Mesendoderm (in vitro differentiated cells): ENCODE results near the gene GATA2.

Experiments used
- DNase-seq: peaks from one replicate; pipeline ENCODE4 v3.0.0; 2013
- H2AK5ac ChIP-seq: 2 replicates; pipeline ENCODE4 v1.6.1; 2013; ENCODE audit warnings: low read length, inconsistent platforms
- H2BK120ac ChIP-seq: 2 replicates; pipeline ENCODE4 v1.6.1; 2013; ENCODE audit warnings: low read depth, mild to moderate bottlenecking, low read length, moderate library complexity, mixed read lengths
- H2BK15ac ChIP-seq: replicated peaks from 2 replicates; pipeline ENCODE4 v1.6.1; 2013; ENCODE audit warnings: low read depth, mild to moderate bottlenecking, moderate library complexity
- H2BK5ac ChIP-seq: 2 replicates; pipeline ENCODE4 v1.6.1; 2013; ENCODE audit warnings: low read length, inconsistent platforms
- H3K18ac ChIP-seq: 2 replicates; pipeline ENCODE4 v1.6.1; 2013; ENCODE audit warnings: mild to moderate bottlenecking, low read length, mixed read lengths
- H3K23ac ChIP-seq: one replicate; pipeline ENCODE4 v1.6.1; 2013; ENCODE audit warnings: low read length
- H3K27ac ChIP-seq: 2 replicates; pipeline ENCODE4 v1.5.1; 2013; ENCODE audit warnings: low read depth, mild to moderate bottlenecking, inconsistent platforms, low read length, moderate library complexity
- H3K27me3 ChIP-seq: 2 replicates; pipeline ENCODE4 v1.6.1; 2013; ENCODE audit warnings: low read length, control low read depth, mild to moderate bottlenecking, inconsistent platforms; ENCODE audit not compliant: insufficient read depth, poor library complexity
- H3K36me3 ChIP-seq: 2 replicates; pipeline ENCODE4 v1.6.1; 2013; ENCODE audit warnings: low read length, inconsistent platforms; ENCODE audit not compliant: control insufficient read depth, insufficient read depth
- H3K4ac ChIP-seq: one replicate; pipeline ENCODE4 v1.6.1; 2013; ENCODE audit warnings: low read depth, mild to moderate bottlenecking, low read length, moderate library complexity
- H3K4me1 ChIP-seq: 2 replicates; pipeline ENCODE4 v1.6.1; 2013; ENCODE audit warnings: low read depth, low read length, inconsistent platforms; ENCODE audit not compliant: control insufficient read depth
- H3K4me2 ChIP-seq: 2 replicates; pipeline ENCODE4 v1.6.1; 2013; ENCODE audit warnings: low read length
- H3K4me3 ChIP-seq: 2 replicates; pipeline ENCODE4 v1.5.1; 2013; ENCODE audit warnings: mild to moderate bottlenecking, low read length
- H3K56ac ChIP-seq: one replicate; pipeline ENCODE4 v1.6.1; 2013; ENCODE audit warnings: low read length
- H3K79me1 ChIP-seq: 2 replicates; pipeline ENCODE4 v1.6.1; 2013; ENCODE audit warnings: low read length, inconsistent platforms
- H3K79me2 ChIP-seq: 2 replicates; pipeline ENCODE4 v1.6.1; 2013; ENCODE audit warnings: mild to moderate bottlenecking, low read length; ENCODE audit not compliant: control insufficient read depth, insufficient read depth
- H3K9ac ChIP-seq: 2 replicates; pipeline ENCODE4 v1.6.1; 2013; ENCODE audit warnings: low read length, inconsistent platforms
- H4K5ac ChIP-seq: one replicate; pipeline ENCODE4 v1.6.1; 2013; ENCODE audit warnings: low read length
- H4K8ac ChIP-seq: one replicate; pipeline ENCODE4 v1.6.1; 2013; ENCODE audit warnings: low read depth, mild to moderate bottlenecking, control low read depth, low read length, moderate library complexity
- WGBS: extraction: QIAGEN DNeasy Blood & Tissue Kit; methylation state at CpG from one replicate; pipeline ENCODE4 v1.1.7; 2013; ENCODE audit warnings: low lambda C conversion rate, missing lambda C conversion rate; ENCODE audit not compliant: insufficient coverage; ENCODE audit errors: extremely low coverage; 5-methylcytosine and 5-hydroxymethylcytosine counted together

The GATA2 gene

GRCh38 chr3:128515967-128516366 lies 23.0 kb upstream of the GATA2 start:
- Histone ChIP-seq H3K4me2 (no peak overlapping the region), H3K4me1 (no peaks in the 10 kb centered on the region), H3K27me3 (no peaks in the 10 kb centered on the region), H3K23ac (no peak overlapping the region), H4K5ac (no peak overlapping the region), H3K56ac (no peak overlapping the region), H4K8ac (no peak overlapping the region), H3K9ac (no peak overlapping the region), H3K79me2 (no peaks in the 10 kb centered on the region), H3K18ac (no peak overlapping the region), H3K79me1 (no peaks in the 10 kb centered on the region), H2BK15ac (no peak overlapping the region), H3K4ac (no peak overlapping the region), H2BK120ac (no peak overlapping the region), H3K27ac (no peak overlapping the region), H2AK5ac (no peak overlapping the region), H3K36me3 (no peaks in the 10 kb centered on the region), H3K4me3 (no peak overlapping the region), H2BK5ac (no peak overlapping the region)
- no CpG with 5 or more reads among the region's 1 CpG for WGBS
- DNase-seq = no peak

- H3K4me2 ChIP-seq = no peak overlapping the region
- no peak overlapping the region for H3K18ac ChIP-seq
- H4K8ac ChIP-seq = no peak overlapping the region
- H2BK15ac ChIP-seq = no peak overlapping the region
- DNase-seq = no peak
- H3K4ac ChIP-seq = no peak overlapping the region
- no peak overlapping the region for H3K56ac ChIP-seq
- H3K27me3 ChIP-seq = no peaks in the 10 kb centered on the region
- no peak overlapping the region for H2BK120ac ChIP-seq
- no peak overlapping the region for H3K27ac ChIP-seq
- no peak overlapping the region for H3K4me3 ChIP-seq
- no peaks in the 10 kb centered on the region for H3K36me3 ChIP-seq
- no CpG with 5 or more reads among the region's 5 CpGs for WGBS
- H3K9ac ChIP-seq = no peak overlapping the region
- H2BK5ac ChIP-seq = no peak overlapping the region
- no peaks in the 10 kb centered on the region for H3K79me1 ChIP-seq
- H3K79me2 ChIP-seq = no peaks in the 10 kb centered on the region
- no peak overlapping the region for H4K5ac ChIP-seq
- no peaks in the 10 kb centered on the region for H3K4me1 ChIP-seq
- no peak overlapping the region for H3K23ac ChIP-seq
- H2AK5ac ChIP-seq = no peak overlapping the region
Observed at GRCh38 chr3:128508852-128509251, 15.9 kb upstream of the GATA2 start.

- no peak overlapping the region for H4K5ac ChIP-seq
- H3K4me3 ChIP-seq = no peak overlapping the region
- H2BK15ac ChIP-seq = no peak overlapping the region
- H3K56ac ChIP-seq = no peak overlapping the region
- no peak overlapping the region for H3K9ac ChIP-seq
- no peak overlapping the region for H3K4ac ChIP-seq
- no peak overlapping the region for H3K18ac ChIP-seq
- H3K79me1 ChIP-seq = no peaks in the 10 kb centered on the region
- no peaks in the 10 kb centered on the region for H3K4me1 ChIP-seq
- no peak overlapping the region for H2BK5ac ChIP-seq
- H2AK5ac ChIP-seq = no peak overlapping the region
- WGBS = no CpG with 5 or more reads among the region's 2 CpGs
- no peak overlapping the region for H4K8ac ChIP-seq
- DNase-seq = no peak
- H3K79me2 ChIP-seq = no peaks in the 10 kb centered on the region
- H3K27ac ChIP-seq = no peak overlapping the region
- H3K4me2 ChIP-seq = no peak overlapping the region
- no peaks in the 10 kb centered on the region for H3K27me3 ChIP-seq
- no peak overlapping the region for H2BK120ac ChIP-seq
- H3K23ac ChIP-seq = no peak overlapping the region
- no peaks in the 10 kb centered on the region for H3K36me3 ChIP-seq
Observed at GRCh38 chr3:128506754-128507153, 13.8 kb upstream of the GATA2 start.

GRCh38 chr3:128505771-128506170 lies 12.8 kb upstream of the GATA2 start:
- Histone ChIP-seq H2BK5ac (no peak overlapping the region), H3K18ac (no peak overlapping the region), H3K27ac (no peak overlapping the region), H2AK5ac (no peak overlapping the region), H4K8ac (no peak overlapping the region), H3K56ac (no peak overlapping the region), H3K79me2 (no peaks in the 10 kb centered on the region), H3K79me1 (no peaks in the 10 kb centered on the region), H4K5ac (no peak overlapping the region), H3K4me1 (no peaks in the 10 kb centered on the region), H3K36me3 (no peaks in the 10 kb centered on the region), H3K4me3 (no peak overlapping the region), H3K9ac (no peak overlapping the region), H3K27me3 (no peaks in the 10 kb centered on the region), H2BK120ac (no peak overlapping the region), H3K4me2 (no peak overlapping the region), H3K4ac (no peak overlapping the region), H3K23ac (no peak overlapping the region), H2BK15ac (no peak overlapping the region)
- no CpG with 5 or more reads among the region's 3 CpGs for WGBS
- peak; percentile 60 for DNase-seq

- no peak overlapping the region for H3K27ac ChIP-seq
- no peak overlapping the region for H3K23ac ChIP-seq
- no peaks in the 10 kb centered on the region for H3K4me1 ChIP-seq
- no peaks in the 10 kb centered on the region for H3K36me3 ChIP-seq
- no peaks in the 10 kb centered on the region for H3K79me2 ChIP-seq
- no peak overlapping the region for H3K4me2 ChIP-seq
- H3K56ac ChIP-seq = no peak overlapping the region
- H4K8ac ChIP-seq = no peak overlapping the region
- H2BK5ac ChIP-seq = no peak overlapping the region
- no peaks in the 10 kb centered on the region for H3K79me1 ChIP-seq
- DNase-seq = peak; percentile 72
- H4K5ac ChIP-seq = no peak overlapping the region
- H3K9ac ChIP-seq = no peak overlapping the region
- H3K18ac ChIP-seq = no peak overlapping the region
- no peak overlapping the region for H2BK15ac ChIP-seq
- H2BK120ac ChIP-seq = no peak overlapping the region
- no peak overlapping the region for H3K4me3 ChIP-seq
- WGBS = no CpG with 5 or more reads among the region's 12 CpGs
- no peaks in the 10 kb centered on the region for H3K27me3 ChIP-seq
- no peak overlapping the region for H2AK5ac ChIP-seq
- no peak overlapping the region for H3K4ac ChIP-seq
Observed at GRCh38 chr3:128504963-128505730, 12.1 kb upstream of the GATA2 start.

GRCh38 chr3:128504533-128504915 lies 11.5 kb upstream of the GATA2 start:
- H3K36me3 ChIP-seq = no peaks in the 10 kb centered on the region
- H4K8ac ChIP-seq = no peak overlapping the region
- no peak overlapping the region for H3K4ac ChIP-seq
- no peak overlapping the region for H4K5ac ChIP-seq
- WGBS = no CpG with 5 or more reads among the region's 8 CpGs
- H3K79me2 ChIP-seq = no peaks in the 10 kb centered on the region
- no peak overlapping the region for H3K23ac ChIP-seq
- no peak overlapping the region for H3K27ac ChIP-seq
- H2BK120ac ChIP-seq = no peak overlapping the region
- H3K18ac ChIP-seq = no peak overlapping the region
- no peaks in the 10 kb centered on the region for H3K27me3 ChIP-seq
- no peaks in the 10 kb centered on the region for H3K79me1 ChIP-seq
- H3K4me1 ChIP-seq = no peaks in the 10 kb centered on the region
- no peak overlapping the region for H2BK15ac ChIP-seq
- no peak overlapping the region for H3K4me3 ChIP-seq
- H3K56ac ChIP-seq = no peak overlapping the region
- no peak overlapping the region for H2BK5ac ChIP-seq
- no peak overlapping the region for H3K4me2 ChIP-seq
- H2AK5ac ChIP-seq = no peak overlapping the region
- no peak overlapping the region for H3K9ac ChIP-seq
- DNase-seq = no peak
